RWPE1 (cell line): ENCODE data around the gene STK38.

Source experiments
- CTCF ChIA-PET: fragments of 350-600 bp; sonication (Branson Sonifier 250); formaldehyde crosslinking; extraction: SDS; loops from one replicate; lab custom pipeline; 2021; lab: Yijun Ruan, JAX
- POLR2A ChIA-PET: fragments of 400-600 bp; formaldehyde crosslinking; extraction: SDS; loops from one replicate; lab custom pipeline; 2020; ENCODE audit warnings: antibody characterized with exemption; ENCODE audit not compliant: low non-redundant PET; lab: Yijun Ruan, JAX
- DNase-seq: peaks from one replicate; pipeline ENCODE4 v3.0.0; 2012; ENCODE audit warnings: low spot score
- H3K27ac ChIP-seq: fragments of 450-650 bp; 2 replicates; pipeline ENCODE4 v1.5.1; 2017
- CTCF ChIP-seq: fragments of 450-650 bp; conservative IDR thresholded peaks from 2 replicates; pipeline ENCODE4 v1.5.1; 2017; ENCODE audit warnings: low read depth, mild to moderate bottlenecking

The STK38 gene

DNA sequence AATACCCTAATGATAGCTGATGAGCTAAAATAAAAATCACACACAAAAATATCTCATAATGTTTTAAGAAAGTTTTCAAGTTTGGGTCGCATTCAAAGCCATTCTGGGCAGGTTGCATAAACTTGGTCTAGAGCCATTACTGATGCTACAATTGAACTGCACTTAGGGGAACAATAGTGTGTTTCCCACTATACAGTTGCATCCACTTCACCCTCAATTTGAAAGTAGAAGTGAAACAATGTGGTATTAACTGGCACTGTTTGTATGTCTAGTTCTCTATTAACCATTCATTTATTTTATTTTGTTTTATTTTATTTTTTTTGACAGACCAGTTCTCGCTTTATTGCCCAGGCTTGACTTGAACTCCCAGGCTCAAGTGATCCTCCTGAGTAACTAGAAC, 23.0 kb upstream of the STK38 start:
- no peak for DNase-seq
- TF ChIP-seq CTCF = no peak
- no peak overlapping the region for H3K27ac ChIP-seq
- ChIA-PET CTCF (no interaction called here), POLR2A (no interaction called here)

DNA sequence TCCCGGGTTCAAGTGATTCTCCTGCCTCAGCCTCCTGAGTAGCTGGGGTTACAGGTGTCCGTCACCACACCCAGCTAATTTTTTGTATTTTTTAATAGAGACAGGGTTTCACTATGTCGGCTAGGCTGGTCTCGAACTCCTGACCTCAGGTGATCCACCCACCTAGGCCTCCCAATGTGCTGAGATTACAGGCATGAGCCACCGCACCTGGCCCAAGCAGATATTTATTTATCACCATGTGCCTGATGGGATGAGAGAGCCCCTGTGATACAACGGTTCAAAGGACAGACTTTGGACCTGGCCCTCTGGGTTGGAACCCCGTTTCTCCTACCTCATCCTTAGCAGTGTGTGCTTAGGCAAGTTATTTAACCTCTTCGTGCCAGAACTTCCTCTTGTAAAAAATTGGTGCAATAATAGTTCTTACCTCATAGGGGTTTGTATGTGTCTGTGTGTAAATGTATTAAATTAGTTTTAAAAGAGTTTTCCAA, 19.2 kb upstream of the STK38 start:
- POLR2A ChIA-PET = no interaction called here
- no peak for TF ChIP-seq CTCF
- DNase-seq = no peak
- CTCF ChIA-PET = interaction anchor here (0.6 kb wide), 2 partner anchors 49 to 112 kb away, joined by 3 to 4 read pairs; no protein-coding TSS in a partner anchor
- H3K27ac ChIP-seq = no peak overlapping the region

DNA sequence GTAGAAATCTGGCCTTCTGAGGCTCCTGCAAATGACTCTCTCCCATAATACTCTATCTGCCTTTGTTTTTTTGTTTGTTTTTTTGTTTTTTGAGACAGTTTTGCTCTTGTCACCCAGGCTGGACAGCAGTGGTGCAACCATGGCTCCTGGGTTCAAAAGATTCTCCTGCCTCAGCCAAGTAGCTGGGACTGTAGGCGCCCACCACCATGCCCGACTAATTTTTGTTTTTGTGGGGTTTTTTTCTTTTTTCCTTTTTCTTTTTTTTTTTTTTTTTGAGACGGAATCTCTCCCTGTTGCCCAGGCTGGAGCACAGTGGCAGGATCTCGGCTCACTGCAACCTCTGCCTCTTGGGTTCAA, 16.6 kb upstream of the STK38 start:
- CTCF ChIA-PET = no interaction called here
- no peak for DNase-seq
- H3K27ac ChIP-seq = no peak overlapping the region
- POLR2A ChIA-PET = no interaction called here
- TF ChIP-seq CTCF = no peak

GRCh38 chr6:36563237-36563927, 16.1 kb upstream of the STK38 start:
- no peak for TF ChIP-seq CTCF
- ChIA-PET POLR2A (no interaction called here), CTCF (interaction anchor here (0.6 kb wide), 1 partner anchor 16 kb away, joined by 6 read pairs; no protein-coding TSS in a partner anchor)
- no peak overlapping the region for H3K27ac ChIP-seq
- no peak for DNase-seq

GRCh38 chr6:36560822-36561221, 13.5 kb upstream of the STK38 start:
- H3K27ac ChIP-seq = no peak overlapping the region
- POLR2A ChIA-PET = no interaction called here
- DNase-seq = no peak
- TF ChIP-seq CTCF = no peak
- CTCF ChIA-PET = interaction anchor here (0.6 kb wide), 1 partner anchor 76 kb away, joined by 3 read pairs; no protein-coding TSS in a partner anchor

DNA sequence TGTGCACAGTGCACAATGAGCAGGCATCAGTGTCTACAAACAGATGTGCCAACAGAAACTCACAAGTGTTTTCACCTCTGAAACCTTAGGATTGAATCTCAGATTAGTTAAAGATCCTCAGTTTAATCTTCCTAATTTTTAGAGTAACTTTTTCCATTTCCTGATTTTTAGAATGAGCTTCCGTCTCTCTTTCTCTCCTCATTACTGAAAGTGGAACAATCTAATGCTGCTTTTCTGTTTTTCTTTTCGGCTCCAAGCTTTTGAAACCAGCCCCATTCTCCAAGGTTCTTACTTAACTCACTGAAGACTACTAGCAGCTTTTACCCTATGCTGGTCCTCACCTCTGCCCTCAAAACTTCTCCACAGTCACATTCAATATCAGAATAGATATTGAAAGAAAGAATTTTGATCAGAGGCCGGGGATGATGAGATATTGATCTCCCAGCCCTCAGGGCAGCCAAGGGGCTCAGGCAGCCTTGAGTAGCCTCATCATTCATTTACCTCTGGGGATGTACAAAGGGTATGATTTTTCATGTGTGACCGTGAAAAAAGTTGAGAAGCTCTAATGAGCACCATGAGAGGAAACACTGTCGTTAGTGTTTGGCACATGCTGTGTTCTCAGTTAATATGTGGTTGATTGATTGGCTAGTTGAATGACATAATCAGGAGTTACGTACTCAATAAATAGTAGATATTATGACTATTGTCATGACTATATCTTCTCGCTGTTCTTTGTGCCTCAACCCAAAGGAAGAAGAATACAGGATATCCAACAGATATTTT, 11.9 kb upstream of the STK38 start:
- no peak overlapping the region for H3K27ac ChIP-seq
- no peak for DNase-seq
- no peak for TF ChIP-seq CTCF
- CTCF ChIA-PET = no interaction called here
- POLR2A ChIA-PET = no interaction called here
